Stimulated activated CD4-positive, alpha-beta T cell treated with anti-CD3 and anti-CD28 coated beads, Interleukin-4, amount 100 ng/mL, for 48 hours (primary cell): ENCODE data around the gene STARD3NL.
"Not testable (repeated sequence)": the region's sequence is repeated elsewhere in the genome, so short reads cannot be mapped to it uniquely, and the experiment has no call there.

ENCODE experiments used
- DNase-seq, 2 donors: peaks; one replicate each; pipeline ENCODE4 v3.0.0-alpha.2; 2020; ENCODE audit warnings: low read depth in 2 of 2

Gene STARD3NL

GRCh38 chr7:38178004-38178694, at the start of gene STARD3NL:
TSS of gene STARD3NL (plus strand) at chr7:38178245. CDS start at chr7:38207505, 29,260 bp downstream.
- DNase-seq: peak; percentile 73 to 89

GRCh38 chr7:38129162-38129561, 48.9 kb upstream of the STARD3NL start:
- no peak for DNase-seq

DNA sequence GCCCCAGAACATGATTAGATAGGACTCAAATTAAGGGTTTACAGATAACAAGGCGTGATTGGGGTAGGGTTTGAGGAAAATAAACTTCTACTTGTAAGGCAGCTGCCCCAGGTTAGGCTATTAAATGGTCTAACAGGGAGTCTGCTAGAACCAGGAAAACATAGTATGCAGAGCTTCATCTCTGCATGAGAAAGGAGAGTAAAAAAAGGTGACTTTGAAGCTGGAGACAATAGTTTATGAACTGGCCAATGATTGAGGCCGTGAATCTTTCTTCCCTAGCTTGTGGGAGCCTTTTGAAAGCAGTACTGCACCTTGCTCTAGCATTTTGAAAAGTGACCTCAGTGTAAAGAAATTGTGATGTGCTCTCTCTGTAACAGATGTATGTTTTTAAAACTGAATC, 48.5 kb upstream of the STARD3NL start:
- DNase-seq: no peak

DNA sequence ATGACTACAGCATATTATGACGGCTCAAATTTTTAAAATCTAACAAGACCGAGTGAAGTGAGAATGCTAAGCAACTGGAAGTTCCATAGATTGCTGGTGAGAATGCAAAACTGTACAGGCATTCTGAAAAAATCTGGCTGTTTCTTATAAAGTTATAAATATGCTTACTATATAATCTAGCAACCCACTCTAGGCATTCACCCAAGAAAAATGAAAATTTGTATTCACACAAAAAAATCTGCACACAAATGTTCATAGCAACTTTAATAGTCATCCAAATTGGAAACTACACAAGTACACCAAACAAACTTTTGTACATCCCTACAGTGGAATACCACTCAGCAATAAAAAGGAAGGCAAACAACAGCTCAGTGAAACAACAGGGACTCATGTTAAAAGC, 39.9 kb upstream of the STARD3NL start:
- no peak for DNase-seq

DNA sequence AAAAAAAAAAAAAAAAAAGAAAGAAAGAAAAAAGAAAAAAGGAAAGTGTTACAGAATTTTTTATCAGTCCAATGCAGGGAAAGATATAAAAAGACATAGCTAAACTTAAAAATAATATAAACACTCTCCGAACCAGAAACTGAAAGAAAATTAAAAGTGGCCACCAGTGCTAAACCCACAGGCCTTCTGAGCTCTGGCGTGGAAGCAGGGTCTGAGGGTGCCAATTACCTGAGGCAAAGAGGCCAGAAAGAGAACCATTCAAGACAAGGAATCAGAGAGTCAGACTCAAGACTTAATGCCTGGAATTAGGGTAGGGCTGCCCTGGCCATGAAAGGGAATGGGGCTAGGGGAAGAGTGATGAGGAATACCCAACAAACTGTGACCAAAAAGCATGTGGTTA, 36.9 kb upstream of the STARD3NL start:
- no peak for DNase-seq

DNA sequence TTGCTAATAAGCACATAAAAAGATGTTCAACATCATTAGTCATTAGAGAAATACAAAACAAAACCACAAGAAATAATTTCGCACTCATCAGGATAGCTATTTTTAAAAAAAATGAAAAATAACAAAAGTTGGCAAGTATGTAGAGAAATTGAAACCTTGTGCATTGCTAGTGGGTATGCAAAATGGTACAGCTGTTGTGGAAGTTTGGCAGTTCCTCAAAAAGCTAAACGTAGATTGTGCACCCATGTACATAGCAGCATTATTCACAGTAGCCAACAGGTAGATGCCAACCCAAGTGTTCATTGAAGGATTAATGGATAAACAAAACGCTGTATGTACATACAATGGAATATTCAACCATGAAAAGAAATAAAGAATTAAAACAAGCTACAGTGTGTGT, 35.3 kb upstream of the STARD3NL start:
- DNase-seq: no peak

DNA sequence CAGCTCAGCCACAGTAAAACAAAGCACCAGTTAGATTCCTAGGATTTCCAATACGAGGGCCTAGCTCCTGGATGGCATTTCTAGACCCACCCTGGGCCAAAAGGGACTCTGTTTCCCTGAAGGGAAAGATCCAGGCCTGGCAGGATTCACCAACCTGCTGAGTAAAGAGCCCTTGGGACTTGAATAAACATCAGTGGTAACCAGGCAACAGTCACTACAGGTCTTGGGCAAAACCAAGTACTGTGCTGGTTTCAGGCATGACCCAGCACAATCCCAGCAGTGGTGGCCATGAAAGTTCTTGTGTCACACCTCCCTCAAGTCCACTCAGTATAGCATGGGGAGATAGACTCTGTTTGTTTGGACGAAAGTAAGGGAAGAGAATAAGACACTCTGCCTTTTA, 31.0 kb upstream of the STARD3NL start:
- DNase-seq: no peak

- DNase-seq: no peak
These were observed 26.5 kb upstream of the STARD3NL start for GRCh38 chr7:38151556-38151955.

- no peak for DNase-seq
These were observed 24.5 kb upstream of the STARD3NL start for GRCh38 chr7:38153515-38153914.

GRCh38 chr7:38154278-38154677, 23.8 kb upstream of the STARD3NL start:
- no peak for DNase-seq

DNA sequence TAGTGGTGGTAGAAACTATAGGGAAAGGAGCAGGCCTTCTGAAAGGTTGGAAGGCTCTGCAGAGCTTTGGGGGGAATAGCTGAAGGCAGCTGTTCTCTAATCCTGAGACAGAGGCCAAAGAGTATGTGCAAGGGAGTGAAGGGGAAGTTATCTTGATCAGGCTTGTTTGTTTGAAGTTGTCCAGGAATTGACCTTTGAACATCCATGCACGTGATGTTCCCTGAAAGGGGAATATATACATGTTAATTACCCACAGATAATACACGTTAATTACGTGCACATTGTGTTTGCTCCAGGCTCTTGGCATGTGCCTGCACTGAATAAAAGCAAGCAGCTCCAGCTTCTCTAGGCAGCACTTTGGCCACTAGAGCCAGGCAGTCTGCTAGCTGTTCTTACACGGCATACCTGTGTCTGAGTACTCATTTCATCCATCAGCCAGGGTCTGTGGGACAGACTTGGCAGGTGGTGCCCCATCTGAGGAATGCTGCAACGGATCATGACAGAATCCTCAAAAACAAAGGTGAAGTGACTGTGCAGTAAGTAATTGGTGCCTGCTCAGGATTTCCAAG, 18.0 kb upstream of the STARD3NL start:
- DNase-seq: no peak

DNA sequence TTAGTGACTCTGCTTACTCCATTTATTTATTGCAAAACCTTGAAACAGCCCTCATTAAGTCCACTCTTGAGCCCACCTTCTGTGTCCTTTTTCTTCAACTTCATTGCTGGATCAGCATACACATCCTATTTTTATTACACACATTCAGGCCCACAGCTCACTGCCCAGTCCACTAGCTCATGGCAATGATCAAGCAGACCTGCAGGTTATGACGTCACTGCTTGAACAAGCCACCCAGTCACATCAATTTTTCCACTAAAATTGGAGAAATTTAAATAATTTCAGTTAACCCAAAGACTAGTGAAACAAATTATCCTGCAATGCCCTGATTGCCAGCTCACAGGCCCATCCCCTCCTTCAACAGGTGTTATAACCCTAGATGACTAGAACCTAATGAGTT, 16.0 kb upstream of the STARD3NL start:
- no peak for DNase-seq

- DNase-seq: no peak
These were observed 14.4 kb upstream of the STARD3NL start for GRCh38 chr7:38163671-38164070.

DNA sequence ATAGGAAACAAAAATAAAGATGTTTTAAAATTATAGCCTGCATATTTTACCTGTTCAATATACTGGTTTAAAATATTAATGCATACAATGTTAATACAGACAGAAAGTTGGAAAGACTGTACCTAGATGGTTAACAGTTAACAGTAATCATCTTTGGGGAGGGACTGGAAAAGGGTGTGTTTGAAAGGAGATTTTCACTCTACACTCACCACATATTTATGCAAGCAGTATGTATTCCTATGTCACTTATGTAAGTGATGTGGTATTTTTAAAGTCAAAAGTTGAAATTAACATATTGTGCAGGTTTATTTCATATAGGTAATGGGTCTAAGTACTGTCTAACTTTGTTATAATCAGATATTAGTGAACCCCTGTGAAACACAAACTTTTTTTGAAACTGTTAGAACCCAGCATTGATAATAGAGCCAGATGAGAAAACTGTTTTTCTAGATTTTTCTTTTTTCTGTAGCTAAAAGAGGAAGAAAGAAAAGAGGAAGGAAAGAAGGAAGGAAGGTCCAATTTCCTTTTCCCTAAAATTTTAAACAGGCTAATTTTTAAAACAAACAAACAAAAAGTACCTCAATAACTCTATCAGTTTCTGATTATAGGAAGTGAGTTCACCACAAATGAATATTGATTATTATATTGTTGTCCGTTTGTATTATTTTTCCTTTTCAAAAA, 9.0 kb upstream of the STARD3NL start:
- no peak for DNase-seq

- no peak for DNase-seq
These were observed 8.2 kb upstream of the STARD3NL start for GRCh38 chr7:38169847-38170246.

DNA sequence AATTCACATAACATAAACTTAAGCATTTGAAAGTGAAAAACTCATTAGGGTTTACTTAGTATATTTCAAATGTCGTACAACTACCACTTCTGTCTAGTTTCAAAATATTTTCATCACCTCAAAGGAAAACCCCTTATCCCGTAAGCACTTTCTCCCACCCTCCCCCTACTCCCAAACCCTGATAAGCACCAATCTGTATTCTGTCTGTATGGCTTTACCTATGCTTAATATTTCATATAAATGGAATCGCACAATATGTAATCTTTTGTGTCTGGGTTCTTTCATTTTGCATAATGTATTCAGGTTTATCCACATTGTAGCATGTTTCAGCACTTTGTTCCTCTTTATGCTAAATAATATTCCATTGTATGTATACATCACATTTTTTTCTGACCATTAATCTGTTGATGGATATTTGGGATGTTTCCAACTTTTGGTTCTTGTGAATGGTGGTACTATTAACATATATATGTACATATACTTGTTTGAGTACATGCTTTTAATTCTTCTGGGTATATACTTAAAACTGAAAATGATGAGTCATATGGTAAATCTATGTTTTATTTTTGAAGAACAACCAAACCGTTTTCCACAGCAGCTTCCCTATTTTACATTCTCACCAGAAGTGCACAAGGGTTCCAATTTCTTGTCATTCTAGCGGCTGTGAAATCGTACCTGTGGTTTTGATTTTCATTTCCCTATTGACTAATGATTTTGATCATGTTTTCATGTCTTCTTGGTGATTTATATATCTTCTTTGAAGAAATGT, 6.2 kb upstream of the STARD3NL start:
- no peak for DNase-seq

DNA sequence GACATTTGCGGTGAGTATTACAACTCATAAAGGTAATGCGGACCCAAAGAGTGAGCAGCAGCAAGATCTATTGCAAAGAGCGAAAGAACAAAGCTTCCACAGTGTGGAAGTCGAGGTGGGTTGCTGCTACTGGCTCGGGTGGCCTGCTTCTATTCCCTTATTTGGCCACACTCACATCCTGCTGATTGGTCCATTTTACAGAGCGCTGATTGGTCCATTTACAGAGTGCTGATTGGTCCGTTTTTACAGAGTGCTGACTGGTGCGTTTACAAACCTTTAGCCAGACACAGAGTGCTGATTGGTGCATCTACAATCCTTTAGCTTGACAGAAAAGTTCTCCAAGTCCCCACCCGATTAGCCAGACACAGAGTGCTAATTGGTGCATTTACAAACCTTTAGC, 2.5 kb upstream of the STARD3NL start:
- DNase-seq: not testable (repeated sequence)

- no peak for DNase-seq
These were observed 433 bp upstream of the STARD3NL start for GRCh38 chr7:38177621-38178003.

DNA sequence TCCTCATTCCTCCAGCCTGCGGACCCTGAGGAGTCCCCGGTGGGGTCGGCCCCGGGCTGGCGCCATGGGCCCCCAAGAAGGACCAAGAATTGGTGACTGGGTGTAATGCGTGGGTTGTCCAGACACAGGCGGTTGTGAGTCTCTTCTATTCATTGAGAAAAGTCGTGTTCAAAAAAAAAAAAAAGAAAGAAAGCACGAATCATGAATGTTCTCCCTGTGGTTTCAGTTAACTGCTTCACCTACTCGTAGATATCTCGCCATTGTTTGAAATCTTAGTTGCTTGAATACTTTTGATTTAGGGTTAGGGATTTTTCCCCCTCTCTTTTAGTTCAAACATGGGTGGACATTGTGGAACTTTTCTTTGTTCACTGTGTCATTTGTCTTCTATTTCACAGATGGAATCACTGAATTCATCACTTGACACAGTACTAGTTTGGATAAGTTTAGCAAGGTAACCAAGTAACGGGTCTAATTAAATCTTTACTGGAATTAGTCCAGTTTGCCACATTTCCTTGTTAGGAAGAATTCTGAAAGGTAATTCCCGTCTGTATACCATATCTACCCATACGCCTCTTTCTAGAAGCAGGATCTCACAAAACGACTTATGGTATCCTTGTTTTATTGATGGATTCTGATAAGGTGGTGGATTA, 775 bp downstream of the STARD3NL start:
- DNase-seq: no peak

DNA sequence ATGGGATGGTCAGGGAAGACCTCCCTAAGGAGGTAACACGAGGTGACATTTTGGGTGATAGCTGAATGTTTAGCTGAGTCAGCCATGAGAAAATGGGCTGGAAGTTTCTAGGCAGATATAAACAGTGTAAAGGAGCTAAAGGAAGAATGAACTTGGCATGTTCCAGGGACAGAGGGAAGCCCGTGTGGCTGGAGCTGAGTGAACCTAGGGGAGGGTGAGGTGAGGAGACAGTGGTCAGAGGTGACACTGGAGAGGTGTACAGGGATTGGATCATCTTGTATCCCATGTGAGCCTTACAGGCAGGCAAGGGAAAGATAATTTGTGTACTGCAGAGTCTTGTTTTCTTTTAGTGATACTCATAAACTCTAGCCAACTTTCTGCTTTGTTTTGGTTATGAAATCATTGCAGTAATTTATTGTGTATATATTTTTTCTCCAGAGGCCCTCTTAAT, 1.8 kb downstream of the STARD3NL start:
- no peak for DNase-seq

- no peak for DNase-seq
These were observed 3.1 kb downstream of the STARD3NL start for GRCh38 chr7:38181111-38181510.

DNA sequence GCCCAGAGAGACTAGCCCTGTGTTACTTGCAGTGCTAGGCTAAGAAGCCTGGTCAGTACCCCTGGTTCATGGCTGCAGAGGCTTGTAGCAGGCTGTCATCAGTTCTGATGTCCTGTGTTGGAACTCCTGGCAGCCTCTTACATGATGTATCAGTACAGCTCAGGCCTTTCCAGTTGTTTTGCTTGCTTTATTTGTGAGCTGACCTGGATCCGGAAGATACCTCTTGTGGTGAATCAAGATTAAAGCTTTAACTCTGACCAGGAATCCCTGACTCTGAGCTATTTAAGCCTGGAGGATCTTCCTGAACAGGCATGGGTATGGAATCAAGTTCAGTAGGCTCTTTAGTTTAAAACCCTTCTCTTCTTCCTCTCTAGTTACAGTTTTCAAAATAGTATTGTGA, 4.4 kb downstream of the STARD3NL start:
- DNase-seq: no peak
